Measurements from ENCODE around the gene YWHAQ. TPM values are rescaled to one million over a fixed set of nuclear protein-coding genes. Genes with fewer than 3 reads are reported as not detected.
A peak's percentile ranks its signal among the peaks of the same experiment; 100 is the strongest.

The YWHAQ gene
- total and polyA plus RNA-seq, 9 of the 15 experiments (the other 6 are each of a cell fraction or from before 2014, with no cell fraction given) = 63.1 to 359 (median 203) TPM

DNA sequence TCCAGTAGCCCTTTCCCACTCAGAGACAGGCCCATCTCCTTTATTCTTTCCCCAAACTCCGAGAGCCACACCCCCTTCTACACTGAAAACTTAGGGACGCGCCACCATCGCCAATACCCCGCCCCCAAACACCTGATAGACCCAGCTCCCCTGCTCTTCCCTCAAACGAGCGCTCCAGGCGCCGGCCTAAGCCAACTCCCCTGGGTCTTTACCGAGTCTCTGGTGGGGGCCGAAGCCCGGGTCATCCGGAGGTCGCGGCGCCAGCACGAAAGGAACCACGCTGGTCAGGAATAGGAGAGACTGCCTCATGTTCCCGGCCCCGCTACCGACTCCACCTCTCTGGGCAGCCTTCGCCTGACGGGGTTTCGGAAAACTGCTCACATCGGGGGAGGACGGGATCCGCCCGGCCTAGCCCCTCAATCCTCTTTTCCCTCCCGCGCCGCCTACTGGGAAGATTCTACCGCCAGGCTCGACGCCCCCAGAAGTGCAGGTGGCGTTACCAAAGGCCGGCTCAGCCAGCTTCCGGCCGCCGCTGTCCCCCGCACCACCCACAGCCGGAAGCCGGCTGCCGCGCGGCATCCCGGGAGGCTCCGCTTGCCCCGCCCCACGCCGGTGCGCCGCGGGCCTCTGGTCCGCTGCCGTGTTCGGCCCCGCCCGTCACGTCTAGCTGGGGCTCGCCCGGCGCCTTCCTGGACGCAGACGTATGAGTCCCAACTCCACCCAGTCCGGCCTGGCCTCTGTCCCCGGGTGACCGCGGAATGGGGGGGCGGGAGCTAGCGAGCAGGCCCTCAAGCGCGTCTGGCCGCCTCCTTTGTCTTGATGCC lies 75.3 kb downstream of the YWHAQ start, which contains the start of gene ADAM17 (continued):
- peak; percentile 55 for TF ChIP-seq MEIS2 (IDR thresholded peaks at IDR 0.05; ENCODE audit: partially characterized antibody)
- TF ChIP-seq ZNF175 (CRISPR knock-in tag; IDR thresholded peaks at IDR 0.05; ENCODE audit: low read depth) = peak; percentile 52; the same call in 1 of the 2 replicates
- TF ChIP-seq ZNF324 (CRISPR knock-in tag; IDR thresholded peaks at IDR 0.05) = 0 out of 2 replicates have a peak, but pooled peaks have one; percentile 3
- TF ChIP-seq, protein P1, sequence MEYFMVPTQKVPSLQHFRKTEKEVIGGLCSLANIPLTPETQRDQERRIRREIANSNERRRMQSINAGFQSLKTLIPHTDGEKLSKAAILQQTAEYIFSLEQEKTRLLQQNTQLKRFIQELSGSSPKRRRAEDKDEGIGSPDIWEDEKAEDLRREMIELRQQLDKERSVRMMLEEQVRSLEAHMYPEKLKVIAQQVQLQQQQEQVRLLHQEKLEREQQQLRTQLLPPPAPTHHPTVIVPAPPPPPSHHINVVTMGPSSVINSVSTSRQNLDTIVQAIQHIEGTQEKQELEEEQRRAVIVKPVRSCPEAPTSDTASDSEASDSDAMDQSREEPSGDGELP (CRISPR knock-in tag; IDR thresholded peaks at IDR 0.05; ENCODE audit: borderline replicate concordance) = peak; percentile 87
- peak; percentile 53 for TF ChIP-seq PHF20 (IDR thresholded peaks at IDR 0.05; ENCODE audit: partially characterized antibody)

DNA sequence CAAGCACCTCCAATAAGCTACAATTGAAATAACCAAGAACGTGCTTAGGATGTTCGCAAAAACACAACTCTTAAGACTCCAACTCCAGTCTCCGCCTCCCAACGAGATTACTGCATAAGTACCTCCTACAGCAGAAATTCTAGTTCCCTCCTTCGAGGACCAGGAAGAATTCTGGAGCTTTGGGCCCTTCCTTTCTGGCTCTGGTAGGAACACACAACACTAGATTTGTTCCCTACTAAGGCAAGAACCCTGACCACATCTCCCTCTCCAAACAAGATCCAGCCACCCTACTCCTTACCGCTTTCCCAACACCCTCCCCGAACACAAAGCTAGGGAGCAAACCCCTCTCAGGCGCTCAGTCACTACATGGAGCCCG lies 75.9 kb downstream of the YWHAQ start:
- in situ Hi-C loops (cut with MboI) (no loop called here), intact Hi-C loops (cut with micrococcal nuclease) (loop anchor here (5.0 to 10.0 kb wide), 4 partner anchors 77 to 410 kb away; partner anchors contain the start of genes CPSF3, ITGB1BP1 and YWHAQ)
- WGBS (ENCODE audit: insufficient coverage, low coverage, missing lambda C conversion rate) = under 1% methylated on average over 9 of the region's 9 CpGs
- Histone ChIP-seq H2AFZ (ENCODE audit: low read depth, low read length) (peak overlapping the region; percentile 92), H3K4me1 (replicated peaks in 1 of 2; ENCODE audit: control insufficient read depth in 2 of 2, insufficient read depth in 2 of 2, low read length in 2 of 2) (peaks cover 9 to 18% of the 10 kb centered on the region in 2 experiments; a peak in 4 of 5 replicates), H3K27me3 (ENCODE audit: control insufficient read depth in 2 of 2, insufficient read depth in 2 of 2, low read length in 2 of 2) (no peaks in the 10 kb centered on the region), H3K4me2 (ENCODE audit: insufficient read depth, low read length) (peak overlapping the region; percentile 98), H3K4me3 (peak overlapping the region; percentile 79), H3K9me1 (ENCODE audit: control insufficient read depth, insufficient read depth, low read length) (no peaks in the 10 kb centered on the region), H3K79me2 (ENCODE audit: control insufficient read depth, insufficient read depth, low read length) (peaks cover 67% of the 10 kb centered on the region), H3K36me3 (ENCODE audit: control insufficient read depth, insufficient read depth, low read length) (no peaks in the 10 kb centered on the region), H4K20me1 (replicated peaks; ENCODE audit: control insufficient read depth, insufficient read depth, low read length) (peaks cover 8% of the 10 kb centered on the region; the same call in 1 of the 2 replicates), H3K9ac (ENCODE audit: insufficient read depth in 1 of 2, low read depth in 2 of 2, low read length in 2 of 2) (peak overlapping the region; percentile 96 to 98), H3K27ac (ENCODE audit: extremely low read depth, low read depth, low read length) (peak overlapping the region; percentile 97), H3K9me3 (replicated peaks; ENCODE audit: control insufficient read depth, insufficient read depth, low read depth, low read length) (no peaks in the 10 kb centered on the region)
- FAIRE-seq = no peak
- ChIA-PET CTCF (ENCODE audit: low intra/inter-chr PET ratio) (no interaction called here), POLR2A (interaction anchor here (0.7 to 2.4 kb wide), 19 partner anchors 9 to 387 kb away, joined by 3 to 17 read pairs (median 4); partner anchors contain the start of gene YWHAQ)
- peak; percentile 6 for ATAC-seq
- peak in 1 of 4 experiments; percentile 71 for DNase-seq (ENCODE audit: extremely low read depth in 1 of 4, low spot score in 3 of 4)
- BruUV-seq (replicated peaks) = no TSS peak
- TF ChIP-seq BCL6 (CRISPR knock-in tag; IDR thresholded peaks at IDR 0.05) = no peak
- TF ChIP-seq FOXK2 (conservative IDR thresholded peaks at IDR 0.05 in 1 of 2, IDR thresholded peaks at IDR 0.05 in 1 of 2; ENCODE audit: low read depth in 2 of 2) = peak in 1 of 2 experiments; percentile 34; a peak in 2 of 4 replicates
- TF ChIP-seq RFX7 (CRISPR knock-in tag; IDR thresholded peaks at IDR 0.05) = 0 out of 2 replicates have a peak, but pooled peaks have one; percentile 39
- 0 out of 2 replicates have a peak, but pooled peaks have one; percentile 5 for TF ChIP-seq ZEB2 (IDR thresholded peaks at IDR 0.05)
- TF ChIP-seq MTA3 (IDR thresholded peaks at IDR 0.05; ENCODE audit: borderline replicate concordance) = 0 out of 2 replicates have a peak, but pooled peaks have one; percentile 28
- 0 out of 2 replicates have a peak, but pooled peaks have one; percentile 1 for TF ChIP-seq C11orf30 (IDR thresholded peaks at IDR 0.05; ENCODE audit: low read depth)
- TF ChIP-seq MAZ (CRISPR knock-in tag; conservative IDR thresholded peaks at IDR 0.05 in 1 of 2, IDR thresholded peaks at IDR 0.05 in 1 of 2) = no peak
- TF ChIP-seq, protein P2, sequence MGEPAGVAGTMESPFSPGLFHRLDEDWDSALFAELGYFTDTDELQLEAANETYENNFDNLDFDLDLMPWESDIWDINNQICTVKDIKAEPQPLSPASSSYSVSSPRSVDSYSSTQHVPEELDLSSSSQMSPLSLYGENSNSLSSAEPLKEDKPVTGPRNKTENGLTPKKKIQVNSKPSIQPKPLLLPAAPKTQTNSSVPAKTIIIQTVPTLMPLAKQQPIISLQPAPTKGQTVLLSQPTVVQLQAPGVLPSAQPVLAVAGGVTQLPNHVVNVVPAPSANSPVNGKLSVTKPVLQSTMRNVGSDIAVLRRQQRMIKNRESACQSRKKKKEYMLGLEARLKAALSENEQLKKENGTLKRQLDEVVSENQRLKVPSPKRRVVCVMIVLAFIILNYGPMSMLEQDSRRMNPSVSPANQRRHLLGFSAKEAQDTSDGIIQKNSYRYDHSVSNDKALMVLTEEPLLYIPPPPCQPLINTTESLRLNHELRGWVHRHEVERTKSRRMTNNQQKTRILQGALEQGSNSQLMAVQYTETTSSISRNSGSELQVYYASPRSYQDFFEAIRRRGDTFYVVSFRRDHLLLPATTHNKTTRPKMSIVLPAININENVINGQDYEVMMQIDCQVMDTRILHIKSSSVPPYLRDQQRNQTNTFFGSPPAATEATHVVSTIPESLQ (CRISPR knock-in tag; IDR thresholded peaks at IDR 0.05) = 0 out of 2 replicates have a peak, but pooled peaks have one; percentile 81
- no peak for TF ChIP-seq PCBP1 (IDR thresholded peaks at IDR 0.05; ENCODE audit: low read depth, low read length, poor library complexity, severe bottlenecking)
- TF ChIP-seq, protein P3, sequence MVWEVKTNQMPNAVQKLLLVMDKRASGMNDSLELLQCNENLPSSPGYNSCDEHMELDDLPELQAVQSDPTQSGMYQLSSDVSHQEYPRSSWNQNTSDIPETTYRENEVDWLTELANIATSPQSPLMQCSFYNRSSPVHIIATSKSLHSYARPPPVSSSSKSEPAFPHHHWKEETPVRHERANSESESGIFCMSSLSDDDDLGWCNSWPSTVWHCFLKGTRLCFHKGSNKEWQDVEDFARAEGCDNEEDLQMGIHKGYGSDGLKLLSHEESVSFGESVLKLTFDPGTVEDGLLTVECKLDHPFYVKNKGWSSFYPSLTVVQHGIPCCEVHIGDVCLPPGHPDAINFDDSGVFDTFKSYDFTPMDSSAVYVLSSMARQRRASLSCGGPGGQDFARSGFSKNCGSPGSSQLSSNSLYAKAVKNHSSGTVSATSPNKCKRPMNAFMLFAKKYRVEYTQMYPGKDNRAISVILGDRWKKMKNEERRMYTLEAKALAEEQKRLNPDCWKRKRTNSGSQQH (CRISPR knock-in tag; IDR thresholded peaks at IDR 0.05) = 0 out of 2 replicates have a peak, but pooled peaks have one; percentile 22

Measured in K562 (cell line).